Stimulated activated CD4-positive, alpha-beta T cell treated with anti-CD3 and anti-CD28 coated beads, Interleukin-1b, Interleukin-23, amount 100 ng/mL, for 24 hours (primary cell): ENCODE measurements around the gene HOXB5.
A peak's percentile ranks its signal among the peaks of the same experiment; 100 is the strongest.

Experiments used
- DNase-seq, 4 experiments: peaks; one replicate each; pipeline ENCODE4 v3.0.0-alpha.2; 2020; ENCODE audit warnings: low read depth in 4 of 4, low spot score in 1 of 4

HOXB5 gene

GRCh38 chr17:48604770-48605329 is 11.3 kb upstream of the HOXB5 start, which contains the start of gene HOXB6:
HOXB6 (minus strand) TSS chr17:48604986; CDS start chr17:48598150, 6,836 bp downstream.
- no peak for DNase-seq

- DNase-seq: no peak
These were observed 10.6 kb upstream of the HOXB5 start for GRCh38 chr17:48603959-48604769.

- no peak for DNase-seq
These were observed 8.2 kb upstream of the HOXB5 start for GRCh38 chr17:48601539-48602425.

- DNase-seq: no peak
These were observed 7.6 kb upstream of the HOXB5 start for GRCh38 chr17:48601207-48601538.

GRCh38 chr17:48600244-48601098 is 6.9 kb upstream of the HOXB5 start:
- DNase-seq: no peak

GRCh38 chr17:48599354-48599753 is 5.8 kb upstream of the HOXB5 start:
- DNase-seq: no peak

GRCh38 chr17:48598736-48599135 is 5.2 kb upstream of the HOXB5 start:
- DNase-seq: no peak

GRCh38 chr17:48597778-48598631 is 4.4 kb upstream of the HOXB5 start:
- DNase-seq: no peak

GRCh38 chr17:48597528-48597777 is 3.9 kb upstream of the HOXB5 start:
- no peak for DNase-seq

GRCh38 chr17:48596735-48597527 is 3.4 kb upstream of the HOXB5 start:
- DNase-seq: no peak

- no peak for DNase-seq
These were observed 2.6 kb upstream of the HOXB5 start for GRCh38 chr17:48596000-48596734.

GRCh38 chr17:48595278-48595999 is 1.9 kb upstream of the HOXB5 start:
- DNase-seq: no peak

- DNase-seq: no peak
These were observed 1.1 kb upstream of the HOXB5 start for GRCh38 chr17:48594538-48595277.

- peak; percentile 62 to 74 (median 66) for DNase-seq
These were observed 410 bp upstream of the HOXB5 start for GRCh38 chr17:48593840-48594537.

- DNase-seq: no peak
These were observed 1.0 kb downstream of the HOXB5 start for GRCh38 chr17:48592577-48592976.

- DNase-seq: no peak
These were observed 1.5 kb downstream of the HOXB5 start for GRCh38 chr17:48592057-48592514.
